Liver (tissue), 3 donors: ENCODE data around the gene VWA7.

Experiments
- FOXA1 ChIP-seq: IDR thresholded peaks from 2 replicates; pipeline ENCODE4 v1.6.1; 2016; ENCODE audit warnings: antibody characterized with exemption
- GABPA ChIP-seq, 2 donors: IDR thresholded peaks in 1 of 2; conservative IDR thresholded peaks in 1 of 2; 2 replicates each; pipeline ENCODE4 v1.6.1; 2016; ENCODE audit warnings: antibody characterized with exemption in 2 of 2, mild to moderate bottlenecking in 1 of 2, moderate library complexity in 1 of 2
- HNF4G ChIP-seq: IDR thresholded peaks from 2 replicates; pipeline ENCODE4 v1.6.1; 2016; ENCODE audit warnings: antibody characterized with exemption
- JUND ChIP-seq, 2 donors: IDR thresholded peaks; 2 replicates each; pipeline ENCODE4 v1.6.1; 2016; ENCODE audit warnings: antibody characterized with exemption in 2 of 2
- NR2F2 ChIP-seq: IDR thresholded peaks from 2 replicates; pipeline ENCODE4 v1.6.1; 2016; ENCODE audit warnings: antibody characterized with exemption
- RAD21 ChIP-seq, 2 donors: IDR thresholded peaks; 2 replicates each; pipeline ENCODE4 v1.6.1; 2016; ENCODE audit warnings: antibody characterized with exemption in 2 of 2, mild to moderate bottlenecking in 2 of 2
- REST ChIP-seq: IDR thresholded peaks from 2 replicates; pipeline ENCODE4 v1.6.1; 2016; ENCODE audit warnings: antibody characterized with exemption, mild to moderate bottlenecking
- TAF1 ChIP-seq: conservative IDR thresholded peaks from 2 replicates; pipeline ENCODE4 v1.6.1; 2016; ENCODE audit warnings: antibody characterized with exemption, mild to moderate bottlenecking
- YY1 ChIP-seq: IDR thresholded peaks from 2 replicates; pipeline ENCODE4 v1.6.1; 2016; ENCODE audit warnings: antibody characterized with exemption, mild to moderate bottlenecking
- ZBTB33 ChIP-seq: IDR thresholded peaks from 2 replicates; pipeline ENCODE4 v1.6.1; 2016; ENCODE audit warnings: antibody characterized with exemption
- TF ChIP-seq, protein P1 (sequence below): fragments of 150-350 bp; IDR thresholded peaks from 2 replicates; pipeline ENCODE4 v1.5.1; 2017; ENCODE audit warnings: improper control_type of control experiment, low read depth, low read length; ENCODE audit not compliant: missing input control
- TF ChIP-seq, protein P2 (sequence below): IDR thresholded peaks from 2 replicates; pipeline ENCODE4 v1.6.1; 2016; ENCODE audit warnings: antibody characterized with exemption
- donor health status: healthy.
- donor health status: healthy.

GRCh38 chr6:31785475-31785874 lies 8.3 kb upstream of the VWA7 start:
- TF ChIP-seq, protein P1, sequence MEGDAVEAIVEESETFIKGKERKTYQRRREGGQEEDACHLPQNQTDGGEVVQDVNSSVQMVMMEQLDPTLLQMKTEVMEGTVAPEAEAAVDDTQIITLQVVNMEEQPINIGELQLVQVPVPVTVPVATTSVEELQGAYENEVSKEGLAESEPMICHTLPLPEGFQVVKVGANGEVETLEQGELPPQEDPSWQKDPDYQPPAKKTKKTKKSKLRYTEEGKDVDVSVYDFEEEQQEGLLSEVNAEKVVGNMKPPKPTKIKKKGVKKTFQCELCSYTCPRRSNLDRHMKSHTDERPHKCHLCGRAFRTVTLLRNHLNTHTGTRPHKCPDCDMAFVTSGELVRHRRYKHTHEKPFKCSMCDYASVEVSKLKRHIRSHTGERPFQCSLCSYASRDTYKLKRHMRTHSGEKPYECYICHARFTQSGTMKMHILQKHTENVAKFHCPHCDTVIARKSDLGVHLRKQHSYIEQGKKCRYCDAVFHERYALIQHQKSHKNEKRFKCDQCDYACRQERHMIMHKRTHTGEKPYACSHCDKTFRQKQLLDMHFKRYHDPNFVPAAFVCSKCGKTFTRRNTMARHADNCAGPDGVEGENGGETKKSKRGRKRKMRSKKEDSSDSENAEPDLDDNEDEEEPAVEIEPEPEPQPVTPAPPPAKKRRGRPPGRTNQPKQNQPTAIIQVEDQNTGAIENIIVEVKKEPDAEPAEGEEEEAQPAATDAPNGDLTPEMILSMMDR = no peak
- TF ChIP-seq YY1 (no peak), JUND (IDR thresholded peaks at IDR 0.05) (no peak), RAD21 (IDR thresholded peaks at IDR 0.05) (no peak), ZBTB33 (no peak), REST (no peak), HNF4G (no peak), GABPA (IDR thresholded peaks at IDR 0.05 in 1 of 2, conservative IDR thresholded peaks at IDR 0.05 in 1 of 2) (no peak), TAF1 (no peak), FOXA1 (no peak), NR2F2 (no peak)
- TF ChIP-seq, protein P2, sequence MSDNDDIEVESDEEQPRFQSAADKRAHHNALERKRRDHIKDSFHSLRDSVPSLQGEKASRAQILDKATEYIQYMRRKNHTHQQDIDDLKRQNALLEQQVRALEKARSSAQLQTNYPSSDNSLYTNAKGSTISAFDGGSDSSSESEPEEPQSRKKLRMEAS = no peak
